Panc1 (cell line): ENCODE data around the gene GCC2.

Experiments
- POLR2AphosphoS5 ChIP-seq: IDR thresholded peaks from 2 replicates; pipeline ENCODE4 v1.6.1; 2012; ENCODE audit warnings: mild to moderate bottlenecking, low read depth, low read length, moderate library complexity
- SIN3A ChIP-seq: IDR thresholded peaks from 2 replicates; pipeline ENCODE4 v1.6.1; 2012; ENCODE audit warnings: low read depth, mild to moderate bottlenecking, low read length, moderate library complexity, borderline replicate concordance; ENCODE audit not compliant: insufficient read depth
- TF ChIP-seq, protein P1 (sequence below): fragments of 450-650 bp; IDR thresholded peaks from 2 replicates; pipeline ENCODE4 v1.5.1; 2017; ENCODE audit warnings: mild to moderate bottlenecking
- TF ChIP-seq, protein P2 (sequence below), 2 experiments: IDR thresholded peaks; 2 replicates each; pipeline ENCODE4 v1.6.1; 2011 to 2012; ENCODE audit warnings: low read depth in 2 of 2, control low read depth in 1 of 2, low read length in 1 of 2, mild to moderate bottlenecking in 1 of 2, moderate library complexity in 1 of 2; ENCODE audit not compliant: insufficient read depth in 1 of 2

DNA sequence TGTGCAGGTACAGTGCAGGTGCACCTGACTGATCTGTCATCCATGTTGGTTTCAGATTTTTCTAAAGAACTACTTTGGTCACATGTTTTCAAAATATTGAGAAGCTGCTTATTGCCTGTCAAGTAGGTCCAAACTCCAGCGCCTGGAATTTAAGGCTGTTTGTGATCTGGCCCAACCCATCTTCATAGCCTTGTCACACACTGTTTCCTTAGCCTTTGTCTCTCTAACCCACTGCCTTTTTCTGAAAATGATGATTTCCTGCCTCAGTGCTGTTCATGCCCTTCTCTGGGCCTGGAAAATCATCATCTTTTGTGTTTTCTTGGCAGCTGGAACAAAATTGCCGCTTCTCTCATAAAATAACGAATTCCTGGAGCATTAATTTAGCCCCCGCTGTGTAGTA is 92.4 kb downstream of the GCC2 start:
- TF ChIP-seq, protein P1, sequence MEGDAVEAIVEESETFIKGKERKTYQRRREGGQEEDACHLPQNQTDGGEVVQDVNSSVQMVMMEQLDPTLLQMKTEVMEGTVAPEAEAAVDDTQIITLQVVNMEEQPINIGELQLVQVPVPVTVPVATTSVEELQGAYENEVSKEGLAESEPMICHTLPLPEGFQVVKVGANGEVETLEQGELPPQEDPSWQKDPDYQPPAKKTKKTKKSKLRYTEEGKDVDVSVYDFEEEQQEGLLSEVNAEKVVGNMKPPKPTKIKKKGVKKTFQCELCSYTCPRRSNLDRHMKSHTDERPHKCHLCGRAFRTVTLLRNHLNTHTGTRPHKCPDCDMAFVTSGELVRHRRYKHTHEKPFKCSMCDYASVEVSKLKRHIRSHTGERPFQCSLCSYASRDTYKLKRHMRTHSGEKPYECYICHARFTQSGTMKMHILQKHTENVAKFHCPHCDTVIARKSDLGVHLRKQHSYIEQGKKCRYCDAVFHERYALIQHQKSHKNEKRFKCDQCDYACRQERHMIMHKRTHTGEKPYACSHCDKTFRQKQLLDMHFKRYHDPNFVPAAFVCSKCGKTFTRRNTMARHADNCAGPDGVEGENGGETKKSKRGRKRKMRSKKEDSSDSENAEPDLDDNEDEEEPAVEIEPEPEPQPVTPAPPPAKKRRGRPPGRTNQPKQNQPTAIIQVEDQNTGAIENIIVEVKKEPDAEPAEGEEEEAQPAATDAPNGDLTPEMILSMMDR, result no peak
- TF ChIP-seq POLR2AphosphoS5 (no peak), SIN3A (no peak)
- TF ChIP-seq, protein P2, sequence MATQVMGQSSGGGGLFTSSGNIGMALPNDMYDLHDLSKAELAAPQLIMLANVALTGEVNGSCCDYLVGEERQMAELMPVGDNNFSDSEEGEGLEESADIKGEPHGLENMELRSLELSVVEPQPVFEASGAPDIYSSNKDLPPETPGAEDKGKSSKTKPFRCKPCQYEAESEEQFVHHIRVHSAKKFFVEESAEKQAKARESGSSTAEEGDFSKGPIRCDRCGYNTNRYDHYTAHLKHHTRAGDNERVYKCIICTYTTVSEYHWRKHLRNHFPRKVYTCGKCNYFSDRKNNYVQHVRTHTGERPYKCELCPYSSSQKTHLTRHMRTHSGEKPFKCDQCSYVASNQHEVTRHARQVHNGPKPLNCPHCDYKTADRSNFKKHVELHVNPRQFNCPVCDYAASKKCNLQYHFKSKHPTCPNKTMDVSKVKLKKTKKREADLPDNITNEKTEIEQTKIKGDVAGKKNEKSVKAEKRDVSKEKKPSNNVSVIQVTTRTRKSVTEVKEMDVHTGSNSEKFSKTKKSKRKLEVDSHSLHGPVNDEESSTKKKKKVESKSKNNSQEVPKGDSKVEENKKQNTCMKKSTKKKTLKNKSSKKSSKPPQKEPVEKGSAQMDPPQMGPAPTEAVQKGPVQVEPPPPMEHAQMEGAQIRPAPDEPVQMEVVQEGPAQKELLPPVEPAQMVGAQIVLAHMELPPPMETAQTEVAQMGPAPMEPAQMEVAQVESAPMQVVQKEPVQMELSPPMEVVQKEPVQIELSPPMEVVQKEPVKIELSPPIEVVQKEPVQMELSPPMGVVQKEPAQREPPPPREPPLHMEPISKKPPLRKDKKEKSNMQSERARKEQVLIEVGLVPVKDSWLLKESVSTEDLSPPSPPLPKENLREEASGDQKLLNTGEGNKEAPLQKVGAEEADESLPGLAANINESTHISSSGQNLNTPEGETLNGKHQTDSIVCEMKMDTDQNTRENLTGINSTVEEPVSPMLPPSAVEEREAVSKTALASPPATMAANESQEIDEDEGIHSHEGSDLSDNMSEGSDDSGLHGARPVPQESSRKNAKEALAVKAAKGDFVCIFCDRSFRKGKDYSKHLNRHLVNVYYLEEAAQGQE (IDR thresholded peaks at IDR 0.05; ENCODE audit: insufficient read depth in 1 of 2, low read depth in 2 of 2, low read length in 1 of 2), result no peak
